NCI-H526 treated with DMSO at 0.1 percent for 48 hours (cell line): Measurements from ENCODE around the gene ZNF593.

Experiments used
- DNase-seq: peaks from one replicate; lab custom pipeline; 2025; lab: John Stamatoyannopoulos, UW

The ZNF593 gene

DNA sequence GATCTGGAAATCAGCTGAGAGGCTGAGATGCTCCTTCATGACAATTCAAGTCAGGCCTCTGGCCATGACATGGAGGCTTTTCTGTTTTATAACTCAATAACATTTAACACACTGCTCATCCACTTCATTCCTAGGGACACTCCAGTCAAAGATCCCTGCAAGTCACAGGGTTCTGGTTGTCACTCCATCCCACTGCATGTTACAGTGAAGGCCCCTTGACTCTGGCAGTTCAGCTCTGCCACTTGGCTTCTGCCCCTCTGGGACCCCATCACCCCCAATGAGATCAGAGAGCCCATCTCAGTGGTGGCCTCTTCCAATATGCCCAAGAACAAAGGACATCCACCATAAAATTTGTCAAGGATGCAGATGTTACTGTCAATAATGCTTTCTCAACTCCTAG is 20.8 kb upstream of the ZNF593 start:
- no peak for DNase-seq

DNA sequence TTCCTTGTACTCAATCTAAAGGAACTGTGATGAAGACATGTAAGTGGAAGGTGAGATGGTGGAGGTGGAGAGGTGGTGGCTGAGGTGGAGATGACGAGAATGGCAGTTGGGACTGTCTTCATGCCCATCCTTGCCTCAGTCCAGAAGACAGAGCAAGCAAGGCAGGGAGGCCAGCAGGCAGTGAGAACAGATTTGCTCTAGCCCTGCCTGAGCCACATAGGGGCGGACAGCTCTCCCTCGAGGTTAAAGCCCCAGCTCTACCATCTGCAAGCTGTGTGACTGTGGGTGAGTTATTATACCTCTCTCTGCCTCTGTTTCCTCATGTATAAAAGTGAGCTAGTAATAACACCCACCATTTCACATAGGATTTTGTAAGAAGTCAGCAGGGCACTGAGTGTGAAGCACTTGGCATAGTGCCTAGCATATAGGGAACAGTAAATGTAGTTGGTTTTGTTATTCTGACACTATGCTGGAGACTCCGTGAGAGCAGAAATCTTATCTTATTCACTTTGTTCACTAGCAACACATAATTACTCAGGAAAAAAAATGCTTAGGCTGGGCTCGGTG is 15.7 kb upstream of the ZNF593 start:
- no peak for DNase-seq

DNA sequence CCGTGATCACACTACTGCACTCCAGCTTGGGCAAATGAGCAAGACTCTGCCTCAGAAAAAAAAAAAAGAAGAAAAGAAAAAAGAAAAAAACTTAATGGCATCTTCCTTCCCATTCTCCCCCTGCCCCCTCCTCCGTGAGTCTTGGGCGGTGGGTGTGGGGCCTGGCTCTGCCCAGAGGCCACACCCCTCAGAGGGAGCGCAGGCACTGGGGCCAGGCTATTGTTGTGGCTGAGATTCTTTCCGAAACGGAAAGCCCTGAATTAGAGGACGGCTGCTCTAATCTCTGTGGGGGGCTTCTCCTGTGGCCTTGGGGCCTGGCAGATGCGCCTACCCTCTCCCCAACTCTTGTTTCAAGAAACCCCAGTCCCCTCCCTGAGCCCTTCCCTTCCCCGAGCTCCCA is 15.0 kb upstream of the ZNF593 start:
- DNase-seq, result no peak

DNA sequence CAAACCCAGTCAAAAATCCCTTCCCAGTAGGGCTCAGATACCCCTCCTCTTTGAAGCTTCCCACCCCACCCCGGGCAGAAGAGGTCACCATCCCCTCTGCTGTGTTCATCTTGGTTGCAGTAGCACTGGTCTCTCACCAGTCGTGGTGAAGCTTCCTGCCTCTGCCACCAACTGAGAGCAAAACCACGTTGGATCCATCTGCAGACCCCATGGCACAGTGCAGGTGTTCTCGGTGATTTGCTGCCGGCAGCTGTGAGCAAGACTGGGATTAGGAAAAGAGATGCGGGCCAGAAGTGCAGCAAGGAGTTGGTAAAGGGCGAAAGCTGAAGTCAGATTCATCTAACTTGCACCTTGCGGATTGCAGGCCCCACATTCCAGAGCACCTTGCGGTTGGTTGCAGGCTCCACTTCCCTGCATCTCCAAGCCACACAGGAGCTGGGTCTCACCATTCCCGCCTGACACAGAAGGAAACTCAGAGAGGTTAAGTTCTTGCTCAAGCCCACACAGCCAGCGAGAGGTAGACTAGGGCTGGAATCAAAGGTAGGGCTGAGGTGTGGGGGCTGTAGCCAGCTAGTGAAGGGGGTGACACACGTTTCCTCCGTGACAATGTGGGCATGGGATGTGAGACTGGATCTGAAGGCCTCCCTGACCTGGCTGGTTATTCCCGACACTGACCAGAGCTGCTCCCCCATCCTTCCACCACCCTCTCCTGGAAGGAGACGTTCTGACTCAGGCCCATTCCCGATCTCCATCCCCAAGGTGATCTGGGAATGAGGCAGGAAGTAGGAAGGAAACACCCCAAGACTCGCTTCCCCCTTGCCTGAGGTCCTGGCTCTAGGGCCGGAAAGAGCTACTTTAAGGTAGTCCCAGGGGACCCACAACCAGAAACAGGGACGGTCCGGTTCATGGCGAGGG is 14.1 kb upstream of the ZNF593 start:
- DNase-seq, result no peak

DNA sequence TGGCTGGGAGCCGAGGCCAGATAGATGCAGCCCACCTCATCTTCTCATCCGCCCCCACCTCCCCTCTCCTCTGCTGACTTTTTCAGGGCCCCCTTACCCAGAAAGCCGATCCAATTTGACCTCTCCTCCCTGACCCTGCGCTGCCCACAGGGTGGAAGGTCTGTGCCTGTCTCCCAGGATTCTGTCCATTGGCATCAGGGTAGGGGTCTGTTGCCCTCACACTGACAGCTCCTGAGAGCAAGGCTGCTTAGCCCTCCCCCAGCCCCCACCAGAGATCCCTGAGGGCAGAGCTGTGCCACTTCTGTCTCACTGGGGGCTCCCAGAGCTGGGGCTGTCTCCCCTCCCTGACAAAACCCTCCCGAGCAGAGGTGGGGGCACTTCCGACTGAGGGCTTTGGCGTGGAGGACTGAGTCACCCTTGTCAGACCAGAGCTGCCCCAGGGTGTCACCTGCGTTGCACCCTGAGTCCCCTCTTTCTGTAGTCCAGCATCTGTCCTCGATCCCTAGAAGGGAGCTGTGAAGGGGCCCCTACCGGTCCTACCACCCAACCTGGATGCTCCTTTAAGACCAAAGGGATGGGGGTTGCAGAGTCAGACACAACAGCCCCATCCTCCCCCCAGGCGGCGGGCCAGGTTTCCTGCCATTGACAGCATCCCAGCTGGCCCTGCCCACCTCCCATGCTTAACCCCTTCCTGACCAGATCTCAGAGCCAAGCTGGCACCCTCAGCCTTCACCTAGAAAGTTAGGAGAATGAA is 13.2 kb upstream of the ZNF593 start:
- no peak for DNase-seq

- DNase-seq, result no peak
Measured at GRCh38 chr1:26158271-26158907, 11.3 kb upstream of the ZNF593 start.

- DNase-seq, result no peak
Measured at GRCh38 chr1:26158908-26159742, 10.6 kb upstream of the ZNF593 start, which contains the start of gene FAM110D. TSS of gene FAM110D (plus strand) at chr1:26159079. CDS start at chr1:26161292, 2,213 bp downstream.

DNA sequence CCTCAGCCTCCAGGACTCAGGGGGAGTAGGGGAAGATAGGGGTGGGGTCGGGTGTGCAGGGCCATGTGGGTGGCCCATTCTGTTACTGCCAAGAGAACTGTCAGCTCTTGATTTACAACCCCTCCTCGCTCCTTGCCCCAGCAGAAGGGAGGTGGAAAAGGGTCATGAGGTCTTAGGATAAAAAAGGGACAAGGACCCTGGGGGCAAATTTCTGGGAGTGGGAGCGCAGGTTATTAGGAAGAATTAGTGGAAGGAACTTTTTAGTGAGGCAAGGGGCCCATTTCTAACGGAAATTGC is 10.0 kb upstream of the ZNF593 start:
- no peak for DNase-seq

- DNase-seq, result no peak
Measured at GRCh38 chr1:26160527-26161414, 8.9 kb upstream of the ZNF593 start.

DNA sequence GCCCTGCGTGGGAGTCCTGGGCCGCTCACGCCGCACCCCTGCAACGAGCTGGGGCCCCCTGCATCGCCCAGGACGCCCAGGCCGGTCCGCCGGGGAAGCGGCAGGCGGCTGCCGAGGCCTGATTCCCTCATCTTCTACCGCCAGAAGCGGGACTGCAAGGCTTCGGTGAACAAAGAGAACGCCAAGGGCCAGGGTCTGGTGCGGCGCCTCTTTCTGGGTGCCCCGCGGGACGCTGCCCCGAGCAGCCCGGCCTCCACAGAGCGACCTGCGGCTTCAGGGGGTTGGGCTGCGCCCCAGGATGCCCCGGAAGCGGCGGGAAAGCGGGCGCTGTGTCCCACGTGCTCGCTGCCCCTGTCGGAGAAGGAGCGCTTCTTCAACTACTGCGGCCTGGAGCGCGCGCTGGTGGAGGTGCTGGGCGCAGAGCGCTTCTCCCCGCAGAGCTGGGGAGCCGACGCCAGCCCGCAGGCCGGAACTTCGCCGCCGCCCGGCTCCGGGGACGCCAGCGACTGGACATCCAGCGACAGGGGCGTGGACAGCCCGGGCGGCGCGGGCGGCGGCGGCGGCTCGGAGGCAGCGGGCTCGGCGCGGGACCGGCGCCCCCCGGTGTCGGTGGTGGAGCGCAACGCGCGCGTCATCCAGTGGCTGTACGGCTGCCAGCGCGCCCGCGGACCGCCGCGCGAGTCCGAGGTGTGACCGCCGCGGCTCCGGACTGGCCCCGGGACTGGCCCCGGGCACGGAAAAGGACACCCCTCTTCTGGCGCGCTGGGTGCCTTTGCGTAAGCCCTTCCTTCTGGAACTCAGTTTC is 8.1 kb upstream of the ZNF593 start:
- DNase-seq, result no peak

DNA sequence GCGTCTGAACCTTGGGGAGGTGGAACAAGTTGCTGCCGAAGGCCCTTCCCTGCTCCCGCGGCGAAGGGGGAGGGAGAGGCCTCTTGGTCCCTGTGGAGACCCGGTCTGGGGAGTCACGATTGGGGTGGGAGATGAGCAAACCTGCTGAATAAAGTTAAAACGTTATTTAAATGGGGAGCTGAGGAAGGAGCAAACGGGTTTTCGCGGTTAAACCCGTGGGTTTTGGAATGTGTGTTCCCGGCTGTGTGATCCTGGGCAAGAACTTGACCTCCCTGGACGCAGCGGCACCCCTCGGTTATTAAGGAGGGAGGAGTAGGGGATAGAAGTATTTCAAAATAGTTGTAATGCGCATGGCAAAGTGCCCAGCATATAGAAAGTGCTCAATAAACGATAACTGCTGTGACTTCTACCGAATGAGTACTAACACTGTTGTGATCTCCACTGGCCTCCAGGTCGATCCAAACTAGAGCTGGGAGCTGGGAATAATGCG is 7.4 kb upstream of the ZNF593 start:
- no peak for DNase-seq

- no peak for DNase-seq
Measured at GRCh38 chr1:26163684-26164035, 6.0 kb upstream of the ZNF593 start.

- DNase-seq, result no peak
Measured at GRCh38 chr1:26164036-26164860, 5.5 kb upstream of the ZNF593 start.

- DNase-seq, result no peak
Measured at GRCh38 chr1:26164861-26165842, 4.6 kb upstream of the ZNF593 start.

GRCh38 chr1:26166719-26167281 is 2.9 kb upstream of the ZNF593 start:
- no peak for DNase-seq

- no peak for DNase-seq
Measured at GRCh38 chr1:26168410-26169197, 1.1 kb upstream of the ZNF593 start, which contains the start of gene C1orf232. TSS of gene C1orf232 (minus strand) at chr1:26168963. CDS start at chr1:26168499, 464 bp downstream.
